Keratinocyte (primary cell): ENCODE measurements around the gene SRF. TPM values are rescaled to one million over a fixed set of nuclear protein-coding genes. Genes with fewer than 3 reads are reported as not detected.

Experiments
- DNase-seq: peaks from one replicate; pipeline ENCODE4 v3.0.0-alpha.2; 2011; ENCODE audit warnings: low read depth, missing footprints, low spot score
- FAIRE-seq: peaks from 2 replicates; lab custom pipeline; 2011; peaks lifted over from hg19 to GRCh38; lab: Jason Lieb, UNC
- H2AFZ ChIP-seq: 2 replicates; pipeline ENCODE4 v1.6.0; 2012; ENCODE audit warnings: low read length, control low read depth, inconsistent platforms; ENCODE audit not compliant: control insufficient read depth
- H3K27ac ChIP-seq: 2 replicates; pipeline ENCODE4 v1.5.1; 2011; ENCODE audit warnings: low read length; ENCODE audit not compliant: control insufficient read depth, insufficient read depth
- H3K27me3 ChIP-seq: 3 replicates; pipeline ENCODE4 v1.6.0; 2011; ENCODE audit warnings: low read length; ENCODE audit not compliant: control insufficient read depth, insufficient read depth; ENCODE audit errors: extremely low read depth
- H3K36me3 ChIP-seq, 2 experiments: 2 replicates in 1 of 2; 3 replicates in 1 of 2; pipeline ENCODE4 v1.5.1; 2011; ENCODE audit warnings: low read length in 2 of 2, mild to moderate bottlenecking in 1 of 2; ENCODE audit not compliant: control insufficient read depth in 2 of 2, insufficient read depth in 2 of 2; ENCODE audit errors: extremely low read depth in 1 of 2
- H3K4me1 ChIP-seq: 3 replicates; pipeline ENCODE4 v1.5.1; 2011; ENCODE audit warnings: low read length; ENCODE audit not compliant: control insufficient read depth, insufficient read depth; ENCODE audit errors: extremely low read depth
- H3K4me2 ChIP-seq: 3 replicates; pipeline ENCODE4 v1.6.0; 2011; ENCODE audit warnings: low read depth, low read length; ENCODE audit not compliant: control insufficient read depth, insufficient read depth; ENCODE audit errors: extremely low read depth
- H3K4me3 ChIP-seq, 3 experiments: fragments of 200-600 bp in 1 of 3; sonication (generic) in 1 of 3; 2 replicates in 2 of 3; 3 replicates in 1 of 3; pipeline ENCODE4 v1.5.1; 2011 to 2016; ENCODE audit warnings: low read length in 3 of 3, mild to moderate bottlenecking in 3 of 3, control low read depth in 2 of 3, inconsistent platforms in 1 of 3, low read depth in 1 of 3, mixed read lengths in 1 of 3, mixed run types in 1 of 3, moderate library complexity in 1 of 3; ENCODE audit not compliant: control insufficient read depth in 2 of 3, insufficient read depth in 2 of 3; ENCODE audit errors: extremely low read depth in 1 of 3
- H3K79me2 ChIP-seq: 2 replicates; pipeline ENCODE4 v1.6.0; 2012; ENCODE audit warnings: low read length; ENCODE audit not compliant: control insufficient read depth, insufficient read depth
- H3K9ac ChIP-seq: 3 replicates; pipeline ENCODE4 v1.6.0; 2011; ENCODE audit warnings: low read length; ENCODE audit not compliant: control insufficient read depth, insufficient read depth; ENCODE audit errors: extremely low read depth
- H3K9me1 ChIP-seq: 3 replicates; pipeline ENCODE4 v1.6.0; 2011; ENCODE audit warnings: low read length; ENCODE audit not compliant: control insufficient read depth, insufficient read depth; ENCODE audit errors: extremely low read depth
- H3K9me3 ChIP-seq: 2 replicates; pipeline ENCODE4 v1.5.1; 2012; ENCODE audit warnings: low read depth, low read length; ENCODE audit not compliant: control insufficient read depth
- H4K20me1 ChIP-seq: 3 replicates; pipeline ENCODE4 v1.6.0; 2011; ENCODE audit warnings: low read length; ENCODE audit not compliant: control insufficient read depth, insufficient read depth; ENCODE audit errors: extremely low read depth
- CTCF ChIP-seq, 3 experiments: IDR thresholded peaks in 1 of 3; conservative IDR thresholded peaks in 1 of 3; optimal IDR thresholded peaks in 1 of 3; 2 replicates in 2 of 3; 3 replicates in 1 of 3; pipeline versions ENCODE3 to v1.5.1; 2011; ENCODE audit warnings: low read length in 3 of 3, mild to moderate bottlenecking in 3 of 3, moderate library complexity in 2 of 3, control low read depth in 1 of 3, inconsistent platforms in 1 of 3; ENCODE audit not compliant: insufficient read depth in 2 of 3; ENCODE audit errors: extremely low read depth in 1 of 3
- EZH2 ChIP-seq: IDR thresholded peaks from one replicate; pipeline ENCODE4 v1.6.1; 2012; ENCODE audit warnings: inconsistent platforms, mild to moderate bottlenecking, low read length, moderate library complexity
- dilution Hi-C: fragments of 300-500 bp; cut with MboI; formaldehyde crosslinking; loops from one replicate; pipeline ENCODE4 v1.7.0; 2020; ENCODE audit warnings: low sequenced_read_pairs; ENCODE audit not compliant: extremely low pct_ligation_motif_present
- polyA plus RNA-seq, 5 experiments: library from polyadenylated mRNA; depleted of rRNA in 3 of 5; stranded (reverse) in 3 of 5; stranded (forward) in 1 of 5; unstranded in 1 of 5; fragments of >200 nt; gene quantifications; 1 replicate in 1 of 5; 2 replicates in 3 of 5; 3 replicates in 1 of 5; pipeline versions ENCODE4 v1.2.1 to v1.2.3, GENCODE V29; 2011 to 2012; ENCODE audit warnings: missing spikeins in 2 of 5, low read depth in 1 of 5, low replicate concordance in 1 of 5

The SRF gene
- polyA plus RNA-seq, 1 donor (not counting 4 experiments of a cell fraction or from before 2014, with no cell fraction given), result 28.5 TPM

GRCh38 chr6:43178150-43178549 is 7.1 kb downstream of the SRF start:
- no peak overlapping the region for H3K4me3 ChIP-seq
- peaks cover 23% of the 10 kb centered on the region for H3K79me2 ChIP-seq
- no peak for TF ChIP-seq CTCF (optimal IDR thresholded peaks at IDR 0.05 in 1 of 3, IDR thresholded peaks at IDR 0.05 in 1 of 3, conservative IDR thresholded peaks at IDR 0.05 in 1 of 3; ENCODE audit: extremely low read depth in 1 of 3, insufficient read depth in 2 of 3, low read length in 3 of 3)
- TF ChIP-seq EZH2, result no peak
- H4K20me1 ChIP-seq, result no peaks in the 10 kb centered on the region
- DNase-seq (no peak), FAIRE-seq (no peak)
- H3K4me1 ChIP-seq, result peaks cover 32% of the 10 kb centered on the region
- no peak overlapping the region for H3K4me2 ChIP-seq
- no peak overlapping the region for H3K27ac ChIP-seq
- H2AFZ ChIP-seq, result no peak overlapping the region
- H3K27me3 ChIP-seq, result no peaks in the 10 kb centered on the region
- peaks cover 30 to 34% of the 10 kb centered on the region in 2 experiments for H3K36me3 ChIP-seq
- H3K9ac ChIP-seq, result no peak overlapping the region
- dilution Hi-C loops, result no loop called here
- H3K9me1 ChIP-seq, result no peaks in the 10 kb centered on the region
- no peaks in the 10 kb centered on the region for H3K9me3 ChIP-seq

- Histone ChIP-seq H3K27me3 (no peaks in the 10 kb centered on the region), H3K9me3 (no peaks in the 10 kb centered on the region), H3K79me2 (peaks cover 19% of the 10 kb centered on the region), H3K4me3 (no peak overlapping the region), H4K20me1 (no peaks in the 10 kb centered on the region), H3K27ac (no peak overlapping the region), H3K4me1 (peaks cover 24% of the 10 kb centered on the region), H3K9me1 (no peaks in the 10 kb centered on the region), H3K4me2 (no peak overlapping the region), H3K36me3 (peaks cover 30 to 34% of the 10 kb centered on the region in 2 experiments), H2AFZ (no peak overlapping the region), H3K9ac (no peak overlapping the region)
- dilution Hi-C loops, result no loop called here
- FAIRE-seq (no peak), DNase-seq (no peak)
- TF ChIP-seq EZH2 (no peak), CTCF (optimal IDR thresholded peaks at IDR 0.05 in 1 of 3, IDR thresholded peaks at IDR 0.05 in 1 of 3, conservative IDR thresholded peaks at IDR 0.05 in 1 of 3; ENCODE audit: extremely low read depth in 1 of 3, insufficient read depth in 2 of 3, low read length in 3 of 3) (no peak)
These were observed 8.1 kb downstream of the SRF start for GRCh38 chr6:43178951-43179830.
